NT2/D1 (cell line): ENCODE data around the gene LRRN1.

ENCODE experiments used
- SUZ12 ChIP-seq: IDR thresholded peaks from 2 replicates; pipeline ENCODE4 v1.6.1; 2011; ENCODE audit not compliant: insufficient read length, insufficient read depth; ENCODE audit errors: extremely low read depth
- YY1 ChIP-seq: IDR thresholded peaks from 2 replicates; pipeline ENCODE4 v1.6.1; 2011; ENCODE audit not compliant: insufficient read length, insufficient read depth

DNA sequence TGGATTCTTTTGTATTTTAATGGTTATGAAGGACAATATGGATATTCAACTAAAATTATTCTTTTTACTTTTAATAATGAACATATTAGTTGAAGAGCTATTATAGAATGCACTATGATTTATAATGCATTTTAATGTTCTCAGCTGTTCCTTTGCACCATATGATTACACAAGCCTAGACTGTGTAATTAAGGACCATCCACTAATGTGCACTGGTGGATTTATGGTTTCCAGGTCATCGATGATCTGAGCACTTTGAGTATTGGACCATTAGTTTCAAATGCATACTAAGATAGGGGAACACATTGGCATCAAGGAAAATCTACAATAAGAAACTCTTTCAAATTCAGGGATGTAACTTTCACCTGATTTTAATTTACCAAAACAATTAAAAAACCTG, 16.8 kb downstream of the LRRN1 start:
- TF ChIP-seq SUZ12 (no peak), YY1 (no peak)
